Measurements from ENCODE around the gene FGD3. TPM values are rescaled to one million over a fixed set of nuclear protein-coding genes. Genes with fewer than 3 reads are reported as not detected.

The FGD3 gene
- polyA plus RNA-seq, 3 donors: 6.2 to 7.7 (median 6.8) TPM

DNA sequence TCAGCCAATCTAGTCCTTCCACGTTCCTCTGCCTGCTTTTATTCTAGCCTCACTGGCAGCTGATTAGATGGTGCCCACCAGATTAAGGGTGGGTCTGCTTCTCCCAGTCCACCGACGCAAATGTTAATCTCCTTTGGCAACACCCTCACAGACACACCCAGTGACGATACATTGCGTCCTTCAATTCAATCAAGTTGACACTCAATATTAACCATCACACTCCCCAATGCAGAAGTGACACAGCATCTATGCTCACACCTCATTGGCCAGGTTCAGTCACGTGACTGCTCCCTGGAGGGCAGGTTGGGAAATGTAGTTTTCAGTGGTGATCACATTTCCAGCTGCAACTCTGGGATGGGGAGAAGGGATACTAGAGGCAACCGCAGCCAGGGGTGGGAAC lies 124.1 kb downstream of the FGD3 start:
- DNase-seq: no peak

DNA sequence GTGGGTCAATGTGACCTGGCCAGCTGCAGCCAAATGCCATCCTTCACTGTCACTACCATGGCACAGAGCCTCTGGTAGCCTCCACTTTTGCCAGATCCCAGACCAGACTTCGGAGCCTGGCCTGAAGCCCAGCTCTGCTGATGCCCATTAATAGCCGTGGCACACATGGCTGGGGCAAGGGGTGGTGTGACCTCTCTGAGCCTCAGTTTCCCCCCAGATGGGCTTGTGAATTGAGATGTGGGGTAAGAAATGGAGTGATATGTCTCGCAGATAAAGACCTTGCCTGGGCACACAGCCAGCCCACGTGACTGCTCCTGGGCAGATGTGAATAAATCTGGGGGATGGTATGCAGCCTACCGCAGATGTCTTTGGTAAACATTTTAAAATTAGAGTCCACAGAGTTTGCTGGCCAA lies 125.1 kb downstream of the FGD3 start:
- DNase-seq: no peak

DNA sequence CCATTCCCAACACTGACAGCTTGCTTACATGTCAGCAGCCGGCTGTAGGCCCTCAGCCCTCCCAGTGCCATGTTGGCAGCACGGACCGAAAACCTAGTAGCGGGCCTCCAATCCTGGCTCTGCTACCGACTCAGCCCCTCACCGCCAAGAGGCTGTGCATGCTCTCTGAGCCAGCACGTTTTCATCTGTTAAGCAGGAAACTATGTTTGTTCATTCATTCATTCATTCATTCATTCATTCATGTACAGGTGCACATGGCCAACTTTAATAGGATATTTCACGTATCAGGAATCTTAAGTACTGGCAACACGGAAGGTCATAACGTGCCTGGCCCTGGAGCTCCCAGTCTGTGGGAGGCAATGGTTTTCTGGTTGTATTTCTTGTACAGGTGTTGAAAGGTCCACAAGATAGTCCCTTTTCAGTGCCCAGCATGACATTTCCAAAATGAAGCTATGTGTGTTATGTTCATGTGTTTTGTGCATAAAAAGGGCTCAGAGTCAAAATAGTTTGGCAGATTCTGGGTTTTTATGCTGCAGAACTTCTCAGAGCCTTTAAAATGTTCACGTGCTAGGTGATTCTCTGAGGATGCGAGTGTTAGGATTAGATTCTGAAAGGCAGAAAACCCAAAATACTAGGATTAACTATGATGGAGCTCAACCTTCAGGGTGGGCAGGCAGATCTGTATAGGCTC lies 128.9 kb downstream of the FGD3 start:
- DNase-seq: no peak

DNA sequence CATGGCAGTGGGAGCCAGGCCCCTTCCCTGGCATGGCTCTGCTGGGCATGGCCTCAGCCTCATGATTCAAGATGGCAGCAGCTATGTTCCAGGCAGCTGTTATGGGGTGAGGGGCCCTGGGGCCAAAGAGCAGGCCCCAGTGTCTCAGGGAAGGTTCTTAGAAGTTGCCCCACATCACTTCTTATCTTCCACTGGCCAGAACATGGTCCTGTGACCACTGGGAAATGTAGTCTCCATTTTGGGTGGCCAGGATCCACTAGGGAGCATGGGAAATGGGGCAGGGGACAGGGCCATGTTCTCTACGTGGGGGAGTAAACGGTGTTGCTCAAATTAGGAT lies 129.4 kb downstream of the FGD3 start:
- no peak for DNase-seq

DNA sequence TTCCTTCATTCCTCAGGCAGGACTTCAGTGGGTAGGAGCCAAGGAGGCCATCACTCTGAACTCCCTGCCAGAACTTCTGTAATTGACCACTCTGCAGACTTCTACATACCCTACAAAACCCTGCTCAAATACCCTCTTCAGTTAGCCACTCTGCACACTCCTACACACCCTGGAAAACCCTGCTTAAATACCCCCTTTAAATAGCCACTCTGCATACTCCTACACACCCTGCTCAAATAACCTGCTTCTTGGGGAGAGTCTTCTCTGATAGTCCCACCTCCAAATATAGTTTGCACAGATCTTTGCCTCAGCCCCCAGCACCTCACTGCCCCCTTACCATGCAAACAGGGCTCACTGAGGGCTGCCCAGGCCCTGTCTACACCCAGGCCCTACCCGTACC lies 130.0 kb downstream of the FGD3 start:
- no peak for DNase-seq

DNA sequence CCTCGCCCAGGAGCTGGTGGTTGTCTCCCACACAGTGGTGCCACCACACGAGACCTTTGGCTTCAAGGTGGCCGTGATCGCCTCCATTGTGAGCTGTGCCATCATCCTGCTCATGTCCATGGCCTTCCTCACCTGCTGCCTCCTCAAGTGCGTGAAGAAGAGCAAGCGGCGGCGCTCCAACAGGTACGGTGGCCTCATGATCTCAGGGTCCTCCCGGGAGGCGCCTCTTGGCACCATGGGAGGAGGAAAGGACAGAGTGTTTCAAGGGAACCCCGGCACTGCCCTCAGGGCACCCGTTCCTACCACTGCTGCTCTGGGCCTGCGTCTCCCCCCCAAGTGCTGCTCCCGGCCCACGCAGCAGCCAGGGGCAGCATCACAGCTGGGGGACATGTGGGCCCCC lies 130.5 kb downstream of the FGD3 start:
- no peak for DNase-seq

DNA sequence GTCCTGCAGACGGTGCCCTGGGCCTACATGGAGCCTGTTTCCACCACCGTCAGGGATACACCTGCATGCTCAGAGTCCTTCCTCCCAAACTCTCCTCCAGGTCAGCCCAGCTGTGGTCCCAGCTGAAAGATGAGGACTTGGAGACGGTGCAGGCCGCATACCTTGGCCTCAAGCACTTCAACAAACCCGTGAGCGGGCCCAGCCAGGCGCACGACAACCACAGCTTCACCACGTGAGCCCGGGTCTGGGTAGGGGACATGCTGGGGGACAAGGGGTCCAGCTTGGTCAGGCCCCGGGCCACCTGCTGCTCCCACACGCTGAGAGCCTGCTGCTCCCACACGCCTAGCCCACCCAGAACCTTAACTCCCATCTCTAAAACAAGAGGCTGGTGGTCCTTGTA lies 132.0 kb downstream of the FGD3 start:
- DNase-seq: no peak

DNA sequence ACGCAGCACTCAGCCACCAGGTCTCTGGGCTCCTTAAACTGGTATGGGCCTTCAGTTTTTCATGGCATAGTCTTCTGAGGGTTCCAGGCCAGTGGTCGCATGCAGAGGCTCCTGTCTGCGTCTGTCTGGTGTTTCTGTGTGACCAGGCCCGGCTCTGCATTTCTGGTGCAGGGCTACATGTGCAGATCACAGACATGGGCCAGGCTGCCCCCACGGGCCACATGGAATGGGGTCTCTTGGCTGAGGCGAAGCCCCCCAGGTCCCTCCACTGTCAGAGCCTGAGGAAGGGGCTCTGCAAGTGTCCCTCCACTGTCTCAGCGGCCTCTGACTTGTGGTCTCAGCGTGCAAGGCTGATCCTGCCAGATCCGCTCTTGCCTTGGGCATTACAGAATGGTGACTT lies 133.1 kb downstream of the FGD3 start:
- no peak for DNase-seq

DNA sequence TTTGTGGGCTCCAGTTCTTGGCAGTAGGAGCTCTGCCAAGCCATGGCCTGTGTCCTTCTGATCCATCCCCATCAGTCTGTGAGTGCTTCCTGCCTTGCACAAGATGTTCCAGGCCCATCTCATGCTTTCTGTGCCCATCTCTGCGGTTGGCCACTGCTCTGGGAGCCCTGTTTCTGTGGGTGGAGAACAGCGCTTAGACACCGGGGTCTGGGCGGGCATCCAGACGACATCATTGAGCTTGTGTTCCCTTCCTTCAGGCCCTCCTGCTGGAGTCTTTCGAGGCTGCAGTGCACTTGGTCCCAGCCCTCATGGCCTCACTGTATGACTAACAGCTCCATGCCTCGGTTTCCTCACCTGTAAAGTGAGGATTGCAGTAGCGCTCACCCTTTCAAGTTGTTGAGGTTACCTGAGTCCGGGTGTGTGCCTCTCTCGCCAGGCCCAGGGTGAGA lies 133.8 kb downstream of the FGD3 start:
- DNase-seq: no peak

DNA sequence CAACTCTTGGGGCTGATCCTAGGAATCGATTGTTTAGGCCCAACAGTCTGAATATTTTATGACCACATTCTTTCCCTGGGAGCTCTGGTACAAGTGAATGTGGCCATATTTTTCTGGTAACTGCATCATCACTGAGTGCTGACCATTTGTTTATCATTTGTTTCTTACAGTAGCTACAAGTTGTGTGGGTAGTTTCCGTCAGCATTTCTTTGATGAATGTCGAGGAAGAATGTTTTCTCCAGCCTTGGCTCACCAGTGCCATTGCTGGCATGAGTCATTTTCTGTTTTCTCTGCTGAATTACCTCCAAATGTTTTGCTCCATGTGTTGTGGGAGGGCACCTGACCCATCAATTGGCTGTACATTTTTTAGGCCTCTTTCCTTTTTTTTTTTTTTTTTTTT lies 134.6 kb downstream of the FGD3 start:
- DNase-seq: no peak

DNA sequence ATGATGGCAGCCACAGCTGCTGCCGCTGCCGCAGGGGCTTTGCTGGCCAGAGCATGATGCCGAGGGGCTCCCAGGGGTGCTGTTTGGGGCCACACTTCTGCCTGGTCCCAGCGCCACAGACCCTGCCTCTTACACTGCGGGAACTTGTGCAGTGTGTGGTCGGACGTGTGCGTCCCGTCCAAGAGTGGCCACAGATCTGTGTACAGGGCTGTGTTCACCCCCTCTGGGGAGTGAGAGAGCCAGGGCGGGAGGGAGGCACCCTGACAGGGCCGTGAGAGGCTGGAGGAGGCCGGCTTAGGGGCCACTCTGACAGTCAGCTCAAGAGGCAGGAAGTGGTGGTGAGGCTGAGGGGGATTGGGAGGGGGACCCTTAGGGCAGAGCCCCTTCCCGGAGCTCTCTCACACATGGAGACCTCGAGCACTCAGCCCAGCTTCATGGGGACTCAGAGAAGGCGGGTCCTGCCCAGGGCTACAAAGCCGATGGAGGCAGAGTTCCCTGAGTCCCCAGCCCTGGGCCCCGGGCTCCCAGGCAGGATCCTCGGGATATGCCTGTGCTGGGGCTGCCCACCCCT lies 135.6 kb downstream of the FGD3 start:
- no peak for DNase-seq

DNA sequence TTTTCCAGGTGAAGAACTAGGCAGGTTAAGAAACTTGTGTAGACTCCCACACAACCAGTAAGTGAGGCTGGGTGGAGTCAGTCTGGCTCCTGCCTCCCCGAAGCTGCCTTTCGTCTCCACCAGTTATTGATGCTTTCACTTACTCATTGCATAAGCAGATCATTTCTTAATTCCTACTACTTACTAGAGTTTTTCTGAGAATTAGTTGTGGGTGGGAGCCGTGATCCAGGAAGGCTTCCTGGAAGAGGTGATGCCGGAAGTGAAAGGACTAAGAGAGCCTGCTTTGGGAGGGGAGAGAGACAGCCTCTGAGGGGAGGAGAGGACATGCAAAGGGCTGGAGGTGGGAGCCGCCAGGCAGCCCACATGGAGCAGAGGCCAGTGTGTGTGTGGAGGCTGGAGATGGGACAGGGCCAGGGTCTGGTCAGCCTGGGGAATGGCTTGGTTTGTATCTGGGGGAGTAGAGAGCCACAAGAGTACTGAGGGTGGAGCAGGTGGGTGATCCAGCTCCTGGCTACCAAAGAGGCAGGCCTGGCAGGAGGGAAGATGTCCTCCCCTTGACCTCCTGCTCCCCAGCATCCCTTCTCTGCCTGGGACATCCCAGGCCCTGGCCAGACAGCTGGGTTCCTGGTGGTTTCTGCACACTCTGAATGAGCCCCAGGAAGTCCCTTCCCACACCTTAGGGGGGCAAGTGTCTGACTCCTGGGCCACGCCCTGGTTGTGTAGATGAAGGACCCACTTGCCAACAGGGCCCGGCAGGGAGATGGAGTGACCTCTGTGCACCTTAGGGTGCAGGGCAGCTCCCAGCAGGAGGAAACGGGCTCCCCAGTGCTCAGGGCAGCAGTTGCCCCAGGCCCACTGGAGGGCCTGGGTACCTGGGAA lies 136.5 kb downstream of the FGD3 start:
- no peak for DNase-seq

DNA sequence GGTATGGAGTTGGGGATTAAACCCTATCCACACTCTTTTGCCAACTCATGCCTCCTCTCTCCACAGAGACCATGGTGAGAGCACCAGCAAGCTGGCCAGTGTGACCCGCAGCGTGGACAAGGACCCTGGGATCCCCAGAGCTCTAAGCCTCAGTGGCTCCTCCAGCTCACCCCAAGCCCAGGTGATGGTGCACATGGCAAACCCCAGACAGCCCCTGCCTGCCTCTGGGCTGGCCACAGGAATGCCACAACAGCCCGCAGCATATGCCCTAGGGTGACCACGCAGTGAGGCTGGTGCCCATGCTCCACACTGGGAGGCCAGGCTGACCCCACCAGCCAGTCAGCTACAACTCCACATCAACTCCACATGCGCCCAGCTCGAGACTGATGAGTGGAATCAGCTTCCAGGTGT lies 137.2 kb downstream of the FGD3 start:
- DNase-seq: no peak

DNA sequence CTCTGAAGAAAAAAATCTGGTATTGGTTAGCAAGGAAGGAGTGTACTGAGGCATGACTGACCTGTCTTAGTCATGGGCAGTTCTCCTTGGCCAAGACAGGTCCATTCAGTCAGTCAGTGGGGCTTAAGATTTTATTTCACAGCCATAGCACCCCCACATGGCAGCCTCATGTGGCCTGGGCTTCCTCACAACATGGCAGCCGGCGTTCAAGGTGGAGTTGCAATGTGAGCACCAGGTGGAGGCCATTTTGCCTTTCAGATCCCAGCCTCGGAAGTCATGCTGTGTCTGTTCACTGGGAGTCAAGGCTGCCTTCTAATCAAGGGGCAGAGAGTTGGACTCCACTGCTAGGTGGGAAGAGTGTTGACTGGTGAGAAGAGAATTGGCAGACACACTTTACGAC lies 138.4 kb downstream of the FGD3 start:
- no peak for DNase-seq

Other genes with a start within 250 kb of the FGD3 start
- 10 to 100 TPM; 27.4 to 31.5 (median 29.1) TPM for gene BICD2, start 182.7 kb upstream of the FGD3 start, polyA plus RNA-seq (ENCODE audit: insufficient read length in 3 of 3)
- 10 to 100 TPM in 1 of 3 donors, 1 to 10 TPM in 2; 7.1 to 11.3 (median 8.6) TPM for gene ZNF484, start 69.5 kb upstream of the FGD3 start, polyA plus RNA-seq (ENCODE audit: insufficient read length in 3 of 3)
- 10 to 100 TPM; 10.4 to 13.3 (median 12.0) TPM for gene SUSD3, start 111.2 kb downstream of the FGD3 start, polyA plus RNA-seq (ENCODE audit: insufficient read length in 3 of 3)
- 10 to 100 TPM; 19.3 to 29.2 (median 25.9) TPM for gene CARD19, start 148.7 kb downstream of the FGD3 start, polyA plus RNA-seq (ENCODE audit: insufficient read length in 3 of 3)
- 10 to 100 TPM; 51.6 to 53.2 (median 52.5) TPM for gene NINJ1, start 186.7 kb downstream of the FGD3 start, polyA plus RNA-seq (ENCODE audit: insufficient read length in 3 of 3)
- gene WNK2, start 236.6 kb downstream of the FGD3 start, polyA plus RNA-seq (ENCODE audit: insufficient read length in 3 of 3): 10 to 100 TPM; 23.4 to 38.9 (median 33.6) TPM

All from renal pelvis (tissue), 4 donors.